ENCODE results near the gene OR9G4.

- TF ChIP-seq CTCF (conservative IDR thresholded peaks at IDR 0.05; ENCODE audit: low read depth, low read length) (no peak), CEBPB (IDR thresholded peaks at IDR 0.05; ENCODE audit: low read depth, low read length) (no peak), POLR2A (IDR thresholded peaks at IDR 0.05; ENCODE audit: low read depth, low read length) (no peak), MAFK (IDR thresholded peaks at IDR 0.05; ENCODE audit: low read depth, low read length) (no peak), RFX5 (IDR thresholded peaks at IDR 0.05; ENCODE audit: low read depth, low read length) (no peak), RAD21 (IDR thresholded peaks at IDR 0.05; ENCODE audit: low read length) (no peak), MXI1 (IDR thresholded peaks at IDR 0.05; ENCODE audit: borderline replicate concordance, low read depth, low read length) (no peak)
Measured at GRCh38 chr11:56740107-56740506, 8.4 kb downstream of the OR9G4 start.

All from IMR-90 (cell line).